Brain pericyte (primary cell): ENCODE results near the gene CHRNA3.
A peak's percentile ranks its signal among the peaks of the same experiment; 100 is the strongest.

ENCODE experiments used
- DNase-seq: peaks from one replicate; pipeline ENCODE4 v3.0.0-alpha.2; 2012; ENCODE audit warnings: low read depth, low spot score

The CHRNA3 gene

GRCh38 chr15:78636378-78636859 is 15.6 kb upstream of the CHRNA3 start:
- DNase-seq, result no peak

DNA sequence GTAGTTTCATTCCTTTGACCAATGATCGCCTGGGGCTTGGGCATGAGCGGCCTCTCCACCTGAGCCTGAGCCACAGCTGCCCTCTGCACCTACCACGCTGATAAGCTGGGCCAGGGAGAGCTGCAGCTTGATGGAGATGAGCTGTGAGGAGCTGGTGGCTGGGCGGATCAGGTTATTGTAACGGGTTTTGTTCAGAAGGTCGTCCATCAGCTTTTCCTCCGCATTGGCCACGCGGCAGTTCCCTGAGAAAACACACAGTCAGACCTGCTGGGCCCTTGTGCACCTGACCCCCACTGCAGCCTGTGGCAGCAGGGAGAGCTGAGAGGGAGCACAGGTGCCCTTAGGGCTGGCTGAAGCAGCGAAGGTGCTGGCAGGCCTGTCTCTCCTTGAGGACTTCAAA is 14.6 kb upstream of the CHRNA3 start:
- DNase-seq, result no peak

DNA sequence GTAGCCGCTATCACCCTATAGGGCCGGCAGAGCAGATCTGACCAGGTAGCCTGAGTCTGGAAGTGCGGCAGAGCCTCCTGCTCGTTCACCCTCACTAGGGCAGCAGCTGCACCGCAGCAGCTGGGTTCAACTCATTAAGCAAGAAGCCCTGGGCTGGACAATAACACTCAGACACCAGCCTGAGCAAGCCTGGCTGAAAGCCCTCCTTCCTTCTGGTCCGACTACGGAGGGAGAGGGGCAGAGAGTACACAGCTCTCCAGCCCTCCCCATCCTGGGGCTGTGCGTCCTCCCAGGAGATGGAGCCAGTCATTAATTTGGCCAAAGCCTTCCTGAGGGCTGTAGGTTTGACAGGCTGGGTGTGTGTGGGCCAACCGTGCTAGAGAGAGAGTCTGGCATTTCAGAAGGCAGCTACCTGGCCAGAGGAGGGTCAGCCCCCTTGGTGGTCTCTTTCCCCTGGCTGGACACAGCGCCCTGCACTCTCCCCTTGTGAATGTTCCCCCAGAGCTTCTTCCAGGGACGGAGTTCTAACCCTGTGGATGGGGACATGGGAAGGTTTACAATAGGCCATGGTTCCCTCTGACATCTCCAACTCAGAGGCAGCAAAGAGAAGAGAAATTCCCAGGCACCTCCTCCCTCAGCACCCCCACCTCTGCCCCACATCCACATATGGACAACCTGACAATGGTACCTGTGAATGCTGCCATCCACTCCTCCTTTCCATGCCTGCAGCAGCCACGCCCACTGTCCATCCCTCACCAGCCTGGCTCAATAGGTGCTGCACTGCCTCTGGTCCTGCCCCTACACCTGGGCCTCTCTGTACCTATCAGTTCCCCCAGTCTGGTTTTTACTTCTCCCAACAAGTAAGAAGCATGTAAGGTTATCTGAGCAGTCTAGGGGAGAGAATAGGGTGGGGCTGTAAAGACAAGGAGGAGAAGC is 13.7 kb upstream of the CHRNA3 start:
- DNase-seq, result no peak

- no peak for DNase-seq
Observed at GRCh38 chr15:78633348-78633747, 12.6 kb upstream of the CHRNA3 start.

GRCh38 chr15:78630886-78631633 is 10.3 kb upstream of the CHRNA3 start:
- DNase-seq, result no peak

DNA sequence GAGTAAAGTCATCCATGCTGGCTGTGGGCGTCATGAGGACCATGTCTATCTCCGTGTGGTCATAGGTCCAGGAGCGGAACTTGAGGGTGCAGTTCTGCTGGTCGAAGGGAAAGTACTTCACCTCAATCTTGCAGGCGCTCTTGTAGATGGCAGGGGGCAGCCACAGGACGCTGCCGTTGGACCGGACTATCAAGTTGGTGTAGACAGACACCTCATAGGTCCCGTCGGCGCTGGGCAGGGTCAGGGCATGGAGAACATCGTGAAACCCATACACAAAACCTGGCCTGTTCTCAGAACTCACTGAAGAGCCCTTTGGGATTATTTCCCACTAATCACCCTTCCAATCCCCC is 8.9 kb upstream of the CHRNA3 start:
- no peak for DNase-seq

DNA sequence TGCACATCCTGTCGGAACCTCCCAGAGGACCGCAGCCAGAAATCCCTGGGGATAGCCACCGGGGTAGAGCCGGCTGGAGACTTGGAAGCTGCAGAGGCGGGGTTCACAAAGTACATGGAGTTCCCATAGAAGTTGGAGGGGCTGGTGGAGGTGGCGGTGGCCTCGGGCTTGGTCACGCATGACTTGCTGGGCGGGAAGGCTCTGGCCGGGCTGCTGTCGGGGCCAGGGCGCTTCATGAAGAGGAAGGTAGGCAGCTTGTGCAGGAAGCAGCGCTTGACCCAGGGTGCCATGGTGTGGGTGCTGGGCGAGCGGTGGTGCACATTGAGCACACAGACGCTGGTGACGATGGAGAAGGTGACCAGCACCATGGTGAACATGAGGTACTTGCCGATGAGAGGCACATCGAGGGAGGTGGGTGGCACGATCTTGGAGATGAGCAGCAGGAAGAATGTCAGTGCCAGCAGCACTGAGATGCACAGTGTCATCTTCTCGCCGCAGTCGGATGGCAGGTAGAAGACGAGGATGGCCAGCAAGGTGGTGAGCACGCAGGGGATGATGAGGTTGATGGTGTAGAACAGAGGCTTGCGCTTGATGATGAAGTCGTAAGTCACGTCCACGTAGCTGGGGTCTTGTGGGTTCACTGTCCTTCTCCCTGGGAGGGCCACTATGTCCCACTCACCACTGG is 8.4 kb upstream of the CHRNA3 start:
- no peak for DNase-seq

GRCh38 chr15:78628227-78628626 is 7.4 kb upstream of the CHRNA3 start:
- no peak for DNase-seq

- DNase-seq, result no peak
Observed at GRCh38 chr15:78627348-78627747, 6.6 kb upstream of the CHRNA3 start.

DNA sequence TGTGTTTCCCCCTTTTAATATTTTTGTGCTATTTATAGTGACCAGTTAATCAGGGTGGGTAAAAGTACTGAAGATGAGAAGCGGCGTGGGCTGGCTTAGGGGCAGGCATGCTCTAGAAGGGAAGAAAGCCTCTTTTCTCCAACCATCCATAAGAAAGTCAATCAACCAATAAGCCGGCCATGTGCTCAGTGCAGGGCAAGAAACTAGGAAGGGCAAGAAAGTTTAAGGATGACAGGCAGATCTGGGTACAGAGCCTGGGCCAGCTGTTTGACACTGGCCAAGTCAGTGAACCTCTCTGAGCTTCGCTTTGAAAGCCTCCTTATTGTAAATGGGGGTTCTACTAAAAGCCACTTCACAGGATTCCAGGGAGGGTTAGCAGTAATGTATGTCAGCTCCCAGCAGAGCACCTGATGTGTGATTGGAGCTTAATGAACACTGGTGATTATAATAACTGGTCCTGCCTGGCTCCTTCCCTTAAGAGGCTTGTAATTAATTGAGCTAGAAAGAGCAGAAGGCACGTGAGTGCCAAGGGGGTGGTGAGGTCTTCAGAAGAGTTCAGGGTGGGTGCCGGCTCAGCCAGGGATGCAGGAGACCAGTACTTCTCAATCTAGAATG is 5.7 kb upstream of the CHRNA3 start:
- no peak for DNase-seq

- no peak for DNase-seq
Observed at GRCh38 chr15:78625606-78626280, 4.9 kb upstream of the CHRNA3 start.

GRCh38 chr15:78624651-78625590 is 4.1 kb upstream of the CHRNA3 start:
- DNase-seq, result no peak

DNA sequence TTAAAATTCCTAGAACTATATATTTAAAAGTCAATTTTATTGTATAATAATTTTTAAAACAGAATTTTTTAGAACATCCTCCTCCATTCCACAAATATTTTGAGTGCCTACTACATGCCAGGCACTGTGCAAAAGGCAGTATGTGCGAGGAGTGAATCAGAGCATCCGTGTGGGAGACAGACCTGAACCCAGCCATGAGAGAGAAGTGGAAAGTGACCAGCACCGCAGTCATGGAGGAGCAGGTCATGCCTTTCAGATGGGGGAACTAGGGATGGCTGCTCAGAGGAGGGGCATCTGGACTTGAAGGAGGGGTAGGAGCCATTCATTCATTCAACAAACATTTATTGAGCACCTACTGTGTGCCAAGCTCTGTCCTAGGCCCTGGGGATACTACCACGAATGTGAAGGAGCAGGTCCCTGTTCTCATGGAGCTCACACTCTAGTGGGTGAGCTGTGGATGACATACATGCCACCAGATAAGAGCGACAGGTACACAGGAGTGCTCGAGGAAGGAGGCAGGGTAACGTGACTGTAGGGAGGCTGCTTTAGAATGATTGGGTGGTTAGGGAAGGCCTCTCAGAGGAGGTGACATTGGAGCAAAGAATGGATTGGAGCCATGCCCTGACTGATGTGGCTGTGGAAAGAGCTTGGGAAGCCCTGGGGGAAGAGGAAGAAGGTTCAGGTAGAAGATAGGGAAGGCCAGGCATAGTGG is 3.1 kb upstream of the CHRNA3 start:
- DNase-seq, result no peak

DNA sequence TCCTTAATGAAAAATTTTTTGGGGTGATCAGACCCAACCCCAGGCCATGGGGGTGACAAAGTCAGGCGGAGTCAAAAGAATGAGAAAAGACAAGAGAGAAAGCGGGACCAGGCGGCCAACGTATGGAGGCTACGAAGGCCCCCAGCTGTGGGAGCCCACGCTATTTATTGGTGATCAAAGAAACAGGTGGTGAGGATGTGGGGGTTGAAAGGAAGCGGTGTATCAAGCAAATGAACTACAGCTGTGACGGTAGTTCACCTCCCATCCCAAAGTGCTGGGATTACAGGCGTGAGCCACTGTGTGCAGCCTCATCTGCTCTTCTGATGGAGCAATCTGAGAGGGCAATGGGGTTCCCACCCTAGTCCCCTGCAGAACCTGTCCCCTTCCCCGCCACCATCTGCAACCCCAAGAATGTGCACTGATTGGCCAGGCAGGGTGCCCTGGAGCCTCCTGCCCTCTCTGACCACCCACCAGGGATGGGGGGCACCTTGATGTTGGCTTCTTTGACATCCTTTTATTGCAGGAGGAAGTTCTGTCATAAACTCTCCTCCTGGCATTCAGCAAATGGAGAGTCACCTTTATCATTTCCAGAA is 1.1 kb upstream of the CHRNA3 start:
- no peak for DNase-seq

GRCh38 chr15:78620021-78620526 is 722 bp downstream of the CHRNA3 start:
- DNase-seq, result no peak

- DNase-seq, result no peak
Observed at GRCh38 chr15:78619022-78619950, 1.5 kb downstream of the CHRNA3 start.

- DNase-seq, result peak; percentile 47
Observed at GRCh38 chr15:78618490-78618934, 2.3 kb downstream of the CHRNA3 start.

DNA sequence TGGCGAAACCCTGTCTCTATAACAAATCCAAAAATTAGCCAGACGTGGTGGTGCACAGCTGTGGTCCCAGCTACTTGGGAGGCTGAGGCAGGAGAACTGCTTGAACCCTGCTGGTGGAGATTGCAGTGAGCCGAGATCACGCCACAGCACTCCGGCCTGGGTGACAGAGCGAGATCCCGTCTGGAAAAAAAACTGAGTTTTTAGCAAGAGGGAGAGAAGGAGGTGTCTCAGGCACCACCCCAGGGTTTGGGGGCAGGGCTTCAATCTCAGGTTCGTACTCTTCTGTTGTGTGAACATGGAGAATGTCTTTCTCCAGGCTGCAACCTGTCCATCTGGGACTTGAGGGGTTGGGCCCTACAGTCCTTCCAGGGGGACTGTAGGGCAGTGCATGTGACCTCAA is 2.7 kb downstream of the CHRNA3 start:
- DNase-seq, result no peak
